GM19351 (cell line): Measurements from ENCODE around the gene UFD1.

Experiments
- ATAC-seq: cut with Tn5 transposase; IDR thresholded peaks from one replicate; pipeline ENCODE4 v1.9.1; 2021; ENCODE audit warnings: mild to moderate bottlenecking, moderate library complexity; ENCODE audit not compliant: unreplicated experiment

UFD1 gene

DNA sequence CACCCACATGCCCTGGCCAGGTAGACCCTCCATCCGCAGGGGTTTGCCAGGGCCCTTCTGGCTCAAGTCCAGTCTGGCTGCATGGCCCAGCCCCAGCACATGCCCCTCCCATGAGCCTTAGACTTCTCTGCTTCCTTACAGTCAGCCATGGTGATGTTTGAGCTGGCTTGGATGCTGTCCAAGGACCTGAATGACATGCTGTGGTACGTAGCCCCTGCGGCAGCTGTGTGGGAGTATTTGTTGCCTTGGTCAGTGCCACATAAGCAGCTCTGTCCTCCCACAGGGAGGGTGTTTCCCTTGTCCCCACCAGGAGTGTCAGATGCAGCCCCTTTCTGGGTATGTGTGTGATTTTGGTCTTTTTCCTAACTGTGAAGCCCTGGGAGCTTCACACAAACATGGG lies 18.3 kb upstream of the UFD1 start:
- no peak for ATAC-seq

DNA sequence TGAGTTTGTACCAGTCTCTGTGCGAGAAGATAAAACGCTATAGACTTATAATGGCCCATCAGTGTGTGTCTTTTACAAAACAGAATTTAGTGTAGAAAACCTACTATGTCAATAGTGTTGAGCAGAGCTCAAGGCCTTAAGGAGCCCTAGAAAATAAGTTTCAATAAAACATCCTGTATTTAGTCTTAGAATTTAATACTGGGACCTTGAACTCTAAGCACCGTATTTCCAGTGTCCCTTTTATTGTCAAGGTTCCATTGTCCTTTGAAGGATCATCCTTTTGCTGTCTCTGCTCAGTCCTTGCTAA lies 17.3 kb upstream of the UFD1 start:
- no peak for ATAC-seq

- ATAC-seq, result no peak
Measured at GRCh38 chr22:19495562-19496323, 16.8 kb upstream of the UFD1 start.

GRCh38 chr22:19494676-19495173 lies 15.7 kb upstream of the UFD1 start:
- no peak for ATAC-seq

DNA sequence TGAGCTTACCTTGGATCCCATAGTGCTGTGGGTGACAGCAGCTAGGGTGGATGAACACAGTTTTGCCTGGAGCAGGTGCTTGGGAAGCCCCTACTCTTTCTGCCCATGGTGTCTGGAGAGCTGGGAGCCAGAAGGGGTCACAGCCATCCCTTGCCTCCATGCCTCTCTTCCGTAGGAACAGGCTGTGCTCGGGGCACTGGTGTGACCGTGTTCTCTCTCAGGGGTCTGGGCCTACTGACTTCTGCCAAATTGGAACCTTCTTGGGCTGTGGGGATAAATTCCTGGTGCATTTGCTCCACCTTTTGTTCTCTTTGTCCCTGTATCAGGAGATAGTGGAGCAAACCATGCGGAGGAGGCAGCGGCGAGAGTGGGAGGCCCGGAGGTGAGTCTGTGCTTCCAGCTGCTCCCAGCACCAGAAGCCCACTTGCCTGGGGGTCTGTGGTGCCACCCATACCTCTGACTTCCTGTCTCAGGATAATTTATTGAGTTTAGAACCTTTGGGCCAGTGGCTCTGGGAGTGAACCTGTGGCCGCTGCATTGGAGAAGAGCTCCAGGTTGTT lies 15.1 kb upstream of the UFD1 start:
- ATAC-seq, result no peak

GRCh38 chr22:19492504-19493174 lies 13.6 kb upstream of the UFD1 start:
- no peak for ATAC-seq

GRCh38 chr22:19490628-19491230 lies 11.7 kb upstream of the UFD1 start:
- no peak for ATAC-seq

DNA sequence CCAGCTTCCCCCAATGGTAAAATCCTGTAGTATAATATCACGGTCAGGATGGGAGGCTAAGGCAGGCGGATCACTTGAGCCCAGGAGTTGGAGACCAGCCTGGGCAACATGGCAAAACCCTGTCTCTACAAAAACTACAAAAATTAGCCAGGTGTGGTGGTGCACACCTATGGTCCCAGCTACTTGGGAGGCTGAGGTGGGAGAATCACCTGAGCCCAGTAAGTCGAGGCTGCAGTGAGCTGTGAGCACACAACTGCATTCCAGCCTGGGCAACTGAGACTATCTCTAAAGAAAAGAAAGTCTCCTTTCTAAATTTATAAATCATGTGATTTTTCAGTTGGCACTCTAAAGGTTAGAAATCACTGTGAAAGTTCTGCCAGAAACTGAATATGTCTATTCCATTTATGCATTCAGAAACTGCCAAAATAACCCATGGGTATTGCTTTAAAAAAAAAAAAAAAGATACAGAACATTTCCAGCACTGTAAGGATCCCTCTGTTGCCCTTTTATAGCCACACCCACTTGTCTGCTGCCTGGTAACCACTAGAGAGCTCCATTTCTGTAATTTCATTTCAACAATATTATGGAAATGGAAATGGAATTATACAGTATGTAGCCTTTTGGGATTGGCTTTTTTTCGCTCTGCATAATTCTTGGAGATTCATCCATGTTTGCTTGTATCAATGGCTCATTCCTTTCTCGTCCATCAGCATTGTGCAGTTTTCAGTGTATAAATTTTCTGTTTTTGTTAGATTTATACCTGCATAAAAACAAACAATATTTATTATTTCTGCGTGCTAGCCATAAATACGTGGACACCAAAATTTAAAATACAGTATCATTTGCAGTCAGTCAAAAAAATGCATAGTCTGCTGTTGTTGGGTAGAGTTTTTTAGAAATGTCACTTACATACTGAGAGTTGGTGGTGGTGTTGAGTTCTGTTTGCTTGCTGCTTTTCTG lies 10.2 kb upstream of the UFD1 start:
- ATAC-seq, result no peak

- no peak for ATAC-seq
Measured at GRCh38 chr22:19488285-19488684, 9.3 kb upstream of the UFD1 start.

- no peak for ATAC-seq
Measured at GRCh38 chr22:19483481-19484244, 4.7 kb upstream of the UFD1 start.

GRCh38 chr22:19482297-19482696 lies 3.3 kb upstream of the UFD1 start:
- no peak for ATAC-seq

GRCh38 chr22:19480789-19481188 lies 1.8 kb upstream of the UFD1 start:
- no peak for ATAC-seq

DNA sequence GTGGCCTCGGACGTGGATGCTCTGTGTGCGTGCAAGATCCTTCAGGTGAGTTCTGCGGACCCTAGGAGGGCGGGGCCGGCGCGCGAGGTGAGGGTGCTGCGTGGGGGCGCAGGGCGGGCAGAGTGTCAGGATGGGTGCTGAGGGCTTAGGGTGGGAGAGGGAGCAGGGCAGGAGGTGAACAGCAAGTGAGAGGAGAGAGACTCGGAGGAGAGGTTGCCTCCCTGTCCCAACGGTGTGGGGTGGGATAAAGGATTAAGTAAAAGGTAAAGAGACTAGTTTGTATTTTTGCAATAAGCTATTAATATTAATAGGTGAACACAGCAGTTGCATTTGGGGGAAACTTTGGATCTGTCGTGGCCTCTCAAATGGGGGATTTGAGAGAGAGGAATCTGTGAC lies 1.2 kb upstream of the UFD1 start:
- ATAC-seq, result no peak

DNA sequence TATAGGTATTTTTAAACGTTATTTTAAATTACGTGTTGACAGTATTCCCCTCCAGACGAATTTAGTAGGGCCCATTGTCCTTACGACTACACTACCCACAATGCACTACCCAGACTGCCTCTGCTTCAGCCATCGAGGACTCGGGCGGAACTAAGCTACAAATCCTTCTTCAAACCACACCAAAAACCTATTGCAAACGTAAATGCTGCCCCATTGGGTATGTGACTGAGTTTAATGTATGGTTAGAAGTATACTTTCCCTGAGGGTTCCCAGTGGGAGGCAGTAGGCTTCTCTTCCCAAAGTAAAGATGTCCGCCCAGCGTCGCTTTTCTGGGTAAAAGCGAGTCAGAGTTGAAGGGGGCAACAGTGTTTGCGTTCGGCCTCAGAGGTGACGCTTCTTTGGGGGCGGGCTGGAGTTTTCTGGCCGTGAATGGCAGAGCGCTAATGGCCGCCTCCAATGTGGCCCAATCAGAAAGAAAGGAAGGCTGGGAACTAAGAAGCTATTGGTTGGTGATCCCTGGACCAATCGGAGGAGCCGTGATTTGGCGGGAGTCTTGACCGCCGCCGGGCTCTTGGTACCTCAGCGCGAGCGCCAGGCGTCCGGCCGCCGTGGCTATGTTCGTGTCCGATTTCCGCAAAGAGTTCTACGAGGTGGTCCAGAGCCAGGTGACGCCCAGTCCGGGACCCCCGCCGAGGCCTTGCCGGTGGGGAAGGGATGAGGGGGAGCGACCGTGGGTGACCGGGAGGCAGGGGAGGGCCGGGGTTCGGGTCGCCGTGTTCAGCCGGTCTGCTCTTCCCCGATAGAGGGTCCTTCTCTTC lies 571 bp upstream of the UFD1 start, which contains the start of gene CDC45:
CDC45 (plus strand) TSS at position 566 of the 818 bp plus-strand sequence; CDS start at position 615, 49 bp downstream.
- ATAC-seq, result peak; percentile 90

GRCh38 chr22:19478045-19478900 lies 720 bp downstream of the UFD1 start:
- ATAC-seq, result no peak

- no peak for ATAC-seq
Measured at GRCh38 chr22:19477321-19478044, 1.5 kb downstream of the UFD1 start.

- ATAC-seq, result no peak
Measured at GRCh38 chr22:19476023-19476422, 3.0 kb downstream of the UFD1 start.
